ENCODE results near the gene MESD. TPM values are rescaled to one million over a fixed set of nuclear protein-coding genes. Genes with fewer than 3 reads are reported as not detected.

MESD gene
- total RNA-seq, 4 donors from 2014 or later, result 21.2 to 43.8 (median 35.1) TPM

DNA sequence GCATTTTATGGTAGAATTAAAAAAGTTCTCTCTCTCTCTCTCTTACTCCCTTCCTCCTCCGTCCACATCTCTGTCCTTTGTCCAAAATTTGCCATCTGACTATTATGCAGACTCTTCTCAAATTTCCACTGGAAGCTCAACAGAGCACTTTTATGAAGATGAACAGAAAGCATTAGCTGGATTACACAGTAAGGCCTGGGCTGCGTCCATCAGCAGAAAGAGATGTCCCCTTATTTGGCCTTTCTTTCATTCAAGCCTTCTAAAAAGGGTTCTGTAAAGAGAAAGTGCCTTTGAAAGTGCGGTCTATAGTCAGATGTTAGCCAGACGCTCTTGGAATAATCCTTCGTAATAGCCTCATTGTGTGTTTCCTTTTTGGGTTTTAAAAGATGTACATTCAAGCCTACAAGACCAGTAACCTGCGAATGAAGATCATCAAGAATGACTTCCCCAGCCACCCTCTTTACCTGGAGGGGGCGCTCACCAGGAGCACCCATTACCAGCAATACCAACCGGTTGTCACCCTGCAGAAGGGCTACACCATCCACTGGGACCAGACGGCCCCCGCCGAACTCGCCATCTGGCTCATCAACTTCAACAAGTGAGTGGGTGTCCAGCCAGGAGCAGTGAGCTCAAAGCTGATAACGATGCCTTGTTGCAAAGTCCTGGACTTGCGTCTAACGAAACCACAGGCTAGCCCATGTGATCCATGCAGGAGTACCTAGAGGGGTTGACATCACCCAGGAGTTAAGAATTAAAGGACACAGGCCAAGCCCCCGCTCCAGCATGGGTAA is 53.1 kb downstream of the MESD start:
- peaks cover 0 to 44% (median 0%) of the 10 kb centered on the region in 3 donors for H3K36me3 ChIP-seq
- WGBS, 2 donors, result 81 to 84% methylated on average over 16 of the region's 16 CpGs
- peaks cover 0 to 25% (median 0%) of the 10 kb centered on the region in 4 donors for H3K4me1 ChIP-seq
- no peaks in the 10 kb centered on the region for H3K27me3 ChIP-seq
- H3K4me3 ChIP-seq, result no peak overlapping the region
- DNase-seq (ENCODE audit: low spot score in 2 of 2), result no peak
- TF ChIP-seq EP300 (IDR thresholded peaks at IDR 0.05) (no peak), POLR2A (IDR thresholded peaks at IDR 0.05) (no peak), CTCF (IDR thresholded peaks at IDR 0.05) (no peak)
- H3K9me3 ChIP-seq, result no peaks in the 10 kb centered on the region
- H3K27ac ChIP-seq, result no peak overlapping the region

DNA sequence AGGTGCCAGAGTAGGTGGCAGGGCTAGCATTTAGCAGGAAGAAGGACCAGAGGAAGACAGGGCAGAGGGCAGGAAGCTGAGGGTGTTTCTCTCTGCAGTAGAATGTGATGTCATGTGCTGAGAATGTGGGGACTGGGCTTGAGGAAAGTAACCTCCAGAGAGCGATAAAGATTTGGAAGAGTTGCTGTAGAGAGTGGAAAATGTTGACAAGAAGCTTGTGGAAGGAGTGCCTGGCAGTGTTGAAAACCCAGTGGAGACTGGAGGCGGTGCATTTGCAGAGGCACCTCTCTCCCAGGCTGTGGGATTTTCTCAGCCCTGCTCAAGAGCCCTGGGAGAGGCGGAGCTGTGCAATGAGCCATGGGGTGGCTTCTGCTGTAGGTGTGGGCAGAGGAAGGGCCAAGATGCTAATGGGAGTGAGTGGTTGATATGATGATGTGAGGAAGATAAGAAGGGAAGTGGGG is 54.8 kb downstream of the MESD start:
- H3K4me1 ChIP-seq, result peaks cover 0 to 25% (median 0%) of the 10 kb centered on the region in 4 donors
- peaks cover 0 to 39% (median 0%) of the 10 kb centered on the region in 3 donors for H3K36me3 ChIP-seq
- H3K27me3 ChIP-seq, result no peaks in the 10 kb centered on the region
- no peak for TF ChIP-seq POLR2A (IDR thresholded peaks at IDR 0.05)
- no peak for TF ChIP-seq CTCF (IDR thresholded peaks at IDR 0.05)
- no peak for TF ChIP-seq EP300 (IDR thresholded peaks at IDR 0.05)
- WGBS, 2 donors, result 59 to 90% methylated on average over 3 of the region's 3 CpGs
- no peak overlapping the region for H3K4me3 ChIP-seq
- no peaks in the 10 kb centered on the region for H3K9me3 ChIP-seq
- no peak for DNase-seq (ENCODE audit: low spot score in 2 of 2)
- no peak overlapping the region for H3K27ac ChIP-seq

GRCh38 chr15:80932989-80933388 is 56.6 kb downstream of the MESD start:
- WGBS, 2 donors, result 39 to 46% methylated on average over 15 of the region's 15 CpGs

DNA sequence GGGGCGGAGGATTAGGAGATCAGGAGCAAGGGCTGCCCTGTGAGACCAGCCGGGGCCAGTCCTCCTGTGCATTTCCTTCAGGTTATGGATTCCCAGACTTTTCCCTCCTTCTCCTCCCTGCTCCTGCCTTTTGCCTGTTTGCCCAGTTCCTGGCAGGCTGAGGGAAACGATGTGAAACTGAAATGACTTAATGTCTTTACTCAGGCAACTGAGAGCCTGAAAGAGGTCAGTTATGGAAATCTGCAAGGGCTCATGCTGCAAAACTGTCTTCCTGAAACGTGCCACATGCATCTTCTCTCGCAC is 57.2 kb downstream of the MESD start:
- no peaks in the 10 kb centered on the region for H3K27me3 ChIP-seq
- H3K9me3 ChIP-seq, result no peaks in the 10 kb centered on the region
- TF ChIP-seq EP300 (IDR thresholded peaks at IDR 0.05) (no peak), CTCF (IDR thresholded peaks at IDR 0.05) (no peak), POLR2A (IDR thresholded peaks at IDR 0.05) (no peak)
- DNase-seq (ENCODE audit: low spot score in 2 of 2), result no peak
- H3K4me3 ChIP-seq, result no peak overlapping the region
- no peak overlapping the region for H3K27ac ChIP-seq
- WGBS, 2 donors, result 52 to 58% methylated on average over 5 of the region's 5 CpGs
- H3K36me3 ChIP-seq, result peaks cover 0 to 32% (median 0%) of the 10 kb centered on the region in 3 donors
- peaks cover 0 to 25% (median 0%) of the 10 kb centered on the region in 4 donors for H3K4me1 ChIP-seq

More at GRCh38 chr15:80932989-80933388, 56.6 kb downstream of the MESD start:
- TF ChIP-seq EP300 (IDR thresholded peaks at IDR 0.05), result peak in 1 of 2 donors; percentile 18
- no peak for TF ChIP-seq POLR2A (IDR thresholded peaks at IDR 0.05)
- no peak for TF ChIP-seq CTCF (IDR thresholded peaks at IDR 0.05)
- no peak overlapping the region for H3K4me3 ChIP-seq
- peaks cover 0 to 25% (median 0%) of the 10 kb centered on the region in 4 donors for H3K4me1 ChIP-seq
- DNase-seq (ENCODE audit: low spot score in 2 of 2), result peak; percentile 21 to 25
- peak overlapping the region in 2 of 4 donors; percentile 10 to 28 for H3K27ac ChIP-seq
- H3K9me3 ChIP-seq, result no peaks in the 10 kb centered on the region
- peaks cover 0 to 35% (median 0%) of the 10 kb centered on the region in 3 donors for H3K36me3 ChIP-seq
- no peaks in the 10 kb centered on the region for H3K27me3 ChIP-seq
